MM.1S (cell line): Measurements from ENCODE around the gene BNIP3.
"Not testable (repeated sequence)": the region's sequence is repeated elsewhere in the genome, so short reads cannot be mapped to it uniquely, and the experiment has no call there.

Experiments
- DNase-seq: peaks from one replicate; pipeline ENCODE4 v3.0.0-alpha.2; 2015
- H2AFZ ChIP-seq: fragments of 300-600 bp; sonication (generic); 2 replicates; pipeline ENCODE4 v1.6.0; 2016; ENCODE audit warnings: antibody characterized with exemption, low read length
- H3F3A ChIP-seq: fragments of 300-600 bp; sonication (generic); 2 replicates; pipeline ENCODE4 v1.6.1; 2016; ENCODE audit warnings: mild to moderate bottlenecking, antibody characterized with exemption, low read length, moderate library complexity, mixed read lengths; ENCODE audit not compliant: insufficient read depth
- H3K27ac ChIP-seq: fragments of 300-600 bp; sonication (generic); 2 replicates; pipeline ENCODE4 v1.5.1; 2016; ENCODE audit warnings: mild to moderate bottlenecking, low read length
- H3K27me3 ChIP-seq: fragments of 300-600 bp; sonication (generic); replicated peaks from 2 replicates; pipeline ENCODE4 v1.6.0; 2016; ENCODE audit warnings: low read length; ENCODE audit not compliant: insufficient read depth
- H3K36me3 ChIP-seq: fragments of 300-600 bp; sonication (generic); replicated peaks from 2 replicates; pipeline ENCODE4 v1.6.1; 2016; ENCODE audit warnings: mild to moderate bottlenecking, low read length, mixed read lengths; ENCODE audit not compliant: insufficient read depth
- H3K4me1 ChIP-seq: fragments of 300-600 bp; sonication (generic); 2 replicates; pipeline ENCODE4 v1.6.1; 2016; ENCODE audit warnings: low read length, mixed read lengths
- H3K4me2 ChIP-seq: fragments of 300-600 bp; sonication (generic); 2 replicates; pipeline ENCODE4 v1.6.0; 2016; ENCODE audit warnings: low read depth, low read length
- H3K4me3 ChIP-seq: fragments of 300-600 bp; sonication (generic); 2 replicates; pipeline ENCODE4 v1.5.1; 2016; ENCODE audit warnings: low read length, mixed read lengths
- H3K79me2 ChIP-seq: fragments of 300-600 bp; sonication (generic); 2 replicates; pipeline ENCODE4 v1.6.1; 2016; ENCODE audit warnings: mixed run types, low read length, mixed read lengths
- H3K9ac ChIP-seq: fragments of 300-600 bp; sonication (generic); 2 replicates; pipeline ENCODE4 v1.6.1; 2016; ENCODE audit warnings: low read length, mixed read lengths
- H3K9me2 ChIP-seq: fragments of 300-600 bp; sonication (generic); replicated peaks from 2 replicates; pipeline ENCODE4 v1.6.1; 2016; ENCODE audit warnings: mild to moderate bottlenecking, low read length, mixed read lengths; ENCODE audit not compliant: insufficient read depth
- H3K9me3 ChIP-seq: fragments of 300-600 bp; sonication (generic); replicated peaks from 2 replicates; pipeline ENCODE4 v1.6.1; 2016; ENCODE audit warnings: mild to moderate bottlenecking, low read length, mixed read lengths; ENCODE audit not compliant: insufficient read depth
- H4K20me1 ChIP-seq: fragments of 300-600 bp; sonication (generic); 2 replicates; pipeline ENCODE4 v1.6.1; 2016; ENCODE audit warnings: mild to moderate bottlenecking, low read length, moderate library complexity, mixed read lengths; ENCODE audit not compliant: insufficient read depth
- EZH2 ChIP-seq: fragments of 300-600 bp; sonication (generic); optimal IDR thresholded peaks from 2 replicates; pipeline ENCODE3; 2017; ENCODE audit warnings: low read depth, mild to moderate bottlenecking, antibody characterized with exemption, low read length, mixed read lengths
- EZH2phosphoT487 ChIP-seq: fragments of 300-600 bp; sonication (generic); IDR thresholded peaks from 2 replicates; pipeline ENCODE4 v1.6.1; 2018; ENCODE audit warnings: antibody characterized with exemption, low read length
- TF ChIP-seq, protein P1 (sequence below): fragments of 300-600 bp; sonication (generic); IDR thresholded peaks from 2 replicates; pipeline ENCODE4 v1.5.1; 2016; ENCODE audit warnings: antibody characterized with exemption, low read length, mixed read lengths

BNIP3 gene

DNA sequence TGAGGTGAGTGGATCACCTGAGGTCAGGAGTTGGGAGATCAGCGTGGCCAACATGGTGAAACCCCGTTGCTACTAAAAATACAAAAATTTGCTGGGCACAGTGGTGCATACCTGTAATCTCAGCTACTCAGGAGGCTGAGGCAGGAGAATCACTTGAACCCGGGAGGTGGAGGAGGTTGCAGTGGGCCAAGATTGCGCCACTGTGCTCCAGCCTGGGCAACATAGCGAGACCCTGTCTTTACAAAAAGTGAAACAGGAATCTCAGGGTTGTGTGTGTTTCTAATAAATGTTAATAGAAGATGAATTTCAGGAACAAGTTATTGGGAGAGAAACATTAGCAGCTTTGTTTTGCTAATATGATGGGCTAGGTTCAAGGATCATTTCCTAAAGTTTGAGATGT, 61.0 kb downstream of the BNIP3 start:
- no peak overlapping the region for H3K9ac ChIP-seq
- H3K4me1 ChIP-seq, result no peaks in the 10 kb centered on the region
- DNase-seq, result no peak
- H2AFZ ChIP-seq, result no peak overlapping the region
- H3F3A ChIP-seq, result no peaks in the 10 kb centered on the region
- no peak overlapping the region for H3K27ac ChIP-seq
- peaks cover 73% of the 10 kb centered on the region for H3K79me2 ChIP-seq
- H3K4me2 ChIP-seq, result no peak overlapping the region
- no peaks in the 10 kb centered on the region for H3K9me3 ChIP-seq
- H3K27me3 ChIP-seq, result no peaks in the 10 kb centered on the region
- H3K4me3 ChIP-seq, result no peak overlapping the region
- TF ChIP-seq EZH2 (no peak), EZH2phosphoT487 (no peak)
- TF ChIP-seq, protein P1, sequence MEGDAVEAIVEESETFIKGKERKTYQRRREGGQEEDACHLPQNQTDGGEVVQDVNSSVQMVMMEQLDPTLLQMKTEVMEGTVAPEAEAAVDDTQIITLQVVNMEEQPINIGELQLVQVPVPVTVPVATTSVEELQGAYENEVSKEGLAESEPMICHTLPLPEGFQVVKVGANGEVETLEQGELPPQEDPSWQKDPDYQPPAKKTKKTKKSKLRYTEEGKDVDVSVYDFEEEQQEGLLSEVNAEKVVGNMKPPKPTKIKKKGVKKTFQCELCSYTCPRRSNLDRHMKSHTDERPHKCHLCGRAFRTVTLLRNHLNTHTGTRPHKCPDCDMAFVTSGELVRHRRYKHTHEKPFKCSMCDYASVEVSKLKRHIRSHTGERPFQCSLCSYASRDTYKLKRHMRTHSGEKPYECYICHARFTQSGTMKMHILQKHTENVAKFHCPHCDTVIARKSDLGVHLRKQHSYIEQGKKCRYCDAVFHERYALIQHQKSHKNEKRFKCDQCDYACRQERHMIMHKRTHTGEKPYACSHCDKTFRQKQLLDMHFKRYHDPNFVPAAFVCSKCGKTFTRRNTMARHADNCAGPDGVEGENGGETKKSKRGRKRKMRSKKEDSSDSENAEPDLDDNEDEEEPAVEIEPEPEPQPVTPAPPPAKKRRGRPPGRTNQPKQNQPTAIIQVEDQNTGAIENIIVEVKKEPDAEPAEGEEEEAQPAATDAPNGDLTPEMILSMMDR, result no peak
- H3K36me3 ChIP-seq, result 0 out of 2 replicates have a peak, but pooled peaks cover 7% of the 10 kb centered on the region
- H3K9me2 ChIP-seq, result no peaks in the 10 kb centered on the region
- H4K20me1 ChIP-seq, result no peaks in the 10 kb centered on the region

DNA sequence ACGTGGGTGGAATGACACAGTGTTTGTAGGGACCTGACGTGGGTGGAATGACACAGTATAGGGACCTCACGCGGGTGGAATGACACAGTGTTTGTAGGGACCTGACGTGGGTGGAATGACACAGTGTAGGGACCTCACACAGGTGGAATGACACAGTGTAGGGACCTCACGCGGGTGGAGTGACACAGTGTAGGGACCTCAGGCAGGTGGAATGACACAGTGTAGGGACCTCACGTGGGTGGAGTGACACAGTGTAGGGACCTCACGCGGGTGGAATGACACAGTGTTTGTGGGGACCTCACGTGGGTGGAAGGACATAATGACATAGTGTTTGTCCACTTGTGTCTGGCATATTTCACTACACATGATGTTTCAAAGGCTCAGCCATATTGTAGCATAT, 61.6 kb downstream of the BNIP3 start:
- Histone ChIP-seq H2AFZ (no peak overlapping the region), H3K36me3 (0 out of 2 replicates have a peak, but pooled peaks cover 4% of the 10 kb centered on the region), H3K9me3 (no peaks in the 10 kb centered on the region), H3K4me2 (no peak overlapping the region), H4K20me1 (no peaks in the 10 kb centered on the region), H3K27ac (no peak overlapping the region), H3K4me3 (no peak overlapping the region), H3K4me1 (no peaks in the 10 kb centered on the region), H3K27me3 (no peaks in the 10 kb centered on the region), H3K9me2 (no peaks in the 10 kb centered on the region), H3K9ac (no peak overlapping the region), H3F3A (no peaks in the 10 kb centered on the region), H3K79me2 (peaks cover 73% of the 10 kb centered on the region)
- TF ChIP-seq EZH2 (no peak), EZH2phosphoT487 (no peak)
- TF ChIP-seq, protein P1, result no peak
- no peak for DNase-seq

DNA sequence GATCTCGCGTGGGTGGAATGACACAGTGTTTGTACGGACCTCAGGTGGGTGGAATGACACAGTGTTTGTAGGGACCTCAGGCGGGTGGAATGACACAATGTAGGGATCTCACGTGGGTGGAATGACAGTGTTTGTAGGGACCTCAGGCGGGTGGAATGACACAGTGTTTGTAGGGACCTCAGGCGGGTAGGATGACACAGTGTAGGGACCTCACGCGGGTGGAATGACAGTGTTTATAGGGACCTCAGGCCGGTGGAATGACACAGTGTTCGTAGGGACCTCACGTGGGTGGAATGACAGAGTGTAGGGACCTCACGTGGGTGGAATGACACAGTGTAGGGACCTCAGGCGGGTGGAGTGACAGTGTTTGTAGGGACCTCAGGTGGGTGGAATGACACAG, 62.3 kb downstream of the BNIP3 start:
- not testable (repeated sequence) for H2AFZ ChIP-seq, H3K4me3 ChIP-seq, H4K20me1 ChIP-seq, H3K4me2 ChIP-seq, H3K9me3 ChIP-seq, H3K9me2 ChIP-seq, H3K36me3 ChIP-seq, H3F3A ChIP-seq, H3K27me3 ChIP-seq, H3K9ac ChIP-seq, H3K27ac ChIP-seq, H3K4me1 ChIP-seq, DNase-seq
- H3K79me2 ChIP-seq, result peaks cover 73% of the 10 kb centered on the region
